NT2/D1 (cell line): ENCODE results near the gene MBP.

Source experiments
- YY1 ChIP-seq: IDR thresholded peaks from 2 replicates; pipeline ENCODE4 v1.6.1; 2011; ENCODE audit not compliant: insufficient read length, insufficient read depth
- ZNF274 ChIP-seq: IDR thresholded peaks from 2 replicates; pipeline ENCODE4 v1.6.1; 2011; ENCODE audit warnings: mild to moderate bottlenecking, low read depth, low read length

DNA sequence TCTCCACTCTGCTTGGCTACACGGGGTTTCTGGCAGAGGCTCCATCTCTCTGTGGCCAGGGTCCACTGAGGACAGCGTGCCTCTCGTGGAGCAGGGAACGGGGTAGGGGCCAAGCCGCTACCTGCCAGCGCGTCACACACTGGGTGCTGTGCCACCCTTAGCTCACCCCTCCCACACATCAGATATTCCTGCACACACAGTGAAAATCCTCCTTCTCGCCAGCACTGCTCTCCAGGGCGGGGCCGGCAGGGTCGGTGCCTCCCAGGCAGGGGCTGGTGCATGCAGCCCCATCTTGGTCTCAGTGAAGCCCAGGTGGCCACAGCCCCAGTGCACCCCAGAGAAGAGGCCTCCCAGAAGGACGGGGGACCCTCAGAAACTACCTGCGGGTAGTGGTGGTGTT is 124.6 kb downstream of the MBP start:
- TF ChIP-seq YY1 (no peak), ZNF274 (no peak)
